K562 (cell line): ENCODE measurements around the gene SIGLEC14. TPM values are rescaled to one million over a fixed set of nuclear protein-coding genes. Genes with fewer than 3 reads are reported as not detected.
"Not testable (repeated sequence)": the region's sequence is repeated elsewhere in the genome, so short reads cannot be mapped to it uniquely, and the experiment has no call there.

Experiments used
- ATAC-seq: fragments of 200-7000 bp; cut with Tn5 transposase; 3 replicates; pipeline ENCODE4 v1.9.1; 2020; ENCODE audit warnings: moderate library complexity
- BruUV-seq: library from RNA; stranded (reverse); fragments of 400-500 nt; replicated peaks from 2 replicates; lab custom pipeline; 2021; lab: Mats Ljungman, UMichigan
- CTCF ChIA-PET: fragments of 300-600 bp; formaldehyde crosslinking; extraction: SDS; loops from one replicate; lab custom pipeline; 2021; ENCODE audit warnings: low intra/inter-chr PET ratio; lab: Yijun Ruan, JAX
- POLR2A ChIA-PET: fragments of 300-600, 350-650 bp; sonication (Branson Sonifier 250); formaldehyde crosslinking; extraction: SDS; loops from one replicate; lab custom pipeline; 2021; ENCODE audit warnings: antibody characterized with exemption, inconsistent platforms; lab: Yijun Ruan, JAX
- DNase-seq, 4 experiments: peaks; one replicate each; pipeline versions ENCODE4 v3.0.0 to v3.0.0-alpha.2; 2011 to 2018; ENCODE audit warnings: low spot score in 3 of 4, mixed read lengths in 3 of 4; ENCODE audit errors: extremely low read depth in 1 of 4
- FAIRE-seq: peaks from 2 replicates; lab custom pipeline; 2011; peaks lifted over from hg19 to GRCh38; lab: Jason Lieb, UNC
- H2AFZ ChIP-seq: 2 replicates; pipeline ENCODE4 v1.6.0; 2011; ENCODE audit warnings: low read depth, low read length, control low read depth, inconsistent platforms
- H3K27ac ChIP-seq: fragments of 200-600 bp; 3 replicates; pipeline ENCODE4 v1.8.0; 2011; ENCODE audit warnings: low read depth, mild to moderate bottlenecking, control low read depth, inconsistent platforms, low read length, moderate library complexity, mixed read lengths; ENCODE audit errors: extremely low read depth
- H3K27me3 ChIP-seq, 2 experiments: fragments of 300-600 bp in 1 of 2; 2 replicates in 1 of 2; 3 replicates in 1 of 2; pipeline versions ENCODE4 v1.6.0 to v1.8.0; 2011; ENCODE audit warnings: inconsistent platforms in 2 of 2, low read length in 2 of 2, mild to moderate bottlenecking in 1 of 2, mixed read lengths in 1 of 2, moderate library complexity in 1 of 2; ENCODE audit not compliant: control insufficient read depth in 2 of 2, insufficient read depth in 2 of 2
- H3K36me3 ChIP-seq: fragments of 300-600 bp; 3 replicates; pipeline ENCODE4 v1.8.0; 2011; ENCODE audit warnings: mild to moderate bottlenecking, low read length, inconsistent platforms; ENCODE audit not compliant: control insufficient read depth, insufficient read depth
- H3K4me1 ChIP-seq, 2 experiments: fragments of 200-600 bp in 1 of 2; replicated peaks in 1 of 2; 2 replicates in 1 of 2; 3 replicates in 1 of 2; pipeline versions ENCODE4 v1.5.1 to v1.8.0; 2011; ENCODE audit warnings: inconsistent platforms in 2 of 2, low read length in 2 of 2, mild to moderate bottlenecking in 1 of 2, mixed read lengths in 1 of 2, moderate library complexity in 1 of 2; ENCODE audit not compliant: control insufficient read depth in 2 of 2, insufficient read depth in 2 of 2
- H3K4me2 ChIP-seq: 2 replicates; pipeline ENCODE4 v1.6.1; 2011; ENCODE audit warnings: low read length, control low read depth, inconsistent platforms, mixed read lengths; ENCODE audit not compliant: insufficient read depth
- H3K4me3 ChIP-seq: fragments of 200-600 bp; sonication (generic), shearing (Covaris generic); 2 replicates; pipeline ENCODE4 v1.5.1; 2016; ENCODE audit warnings: control low read depth, inconsistent platforms
- H3K79me2 ChIP-seq: fragments of 200-600 bp; 3 replicates; pipeline ENCODE4 v1.8.0; 2011; ENCODE audit warnings: low read length, inconsistent platforms; ENCODE audit not compliant: control insufficient read depth, insufficient read depth
- H3K9ac ChIP-seq, 2 experiments: 2 replicates each; pipeline versions ENCODE4 v1.6.0 to v1.6.1; 2011; ENCODE audit warnings: low read depth in 2 of 2, low read length in 2 of 2, control low read depth in 1 of 2, inconsistent platforms in 1 of 2, mild to moderate bottlenecking in 1 of 2, mixed read lengths in 1 of 2; ENCODE audit not compliant: insufficient read depth in 1 of 2
- H3K9me1 ChIP-seq: one replicate; pipeline ENCODE4 v1.6.0; 2011; ENCODE audit warnings: inconsistent platforms, mild to moderate bottlenecking, low read length, moderate library complexity; ENCODE audit not compliant: control insufficient read depth, insufficient read depth
- H3K9me3 ChIP-seq: replicated peaks from 2 replicates; pipeline ENCODE4 v1.5.1; 2011; ENCODE audit warnings: low read depth, low read length, inconsistent platforms; ENCODE audit not compliant: control insufficient read depth, insufficient read depth
- H4K20me1 ChIP-seq: replicated peaks from 2 replicates; pipeline ENCODE4 v1.6.1; 2011; ENCODE audit warnings: low read length, inconsistent platforms, mixed read lengths; ENCODE audit not compliant: control insufficient read depth, insufficient read depth
- C11orf30 ChIP-seq: fragments of 450-650 bp; IDR thresholded peaks from 2 replicates; pipeline ENCODE4 v1.6.1; 2016; ENCODE audit warnings: low read depth, mild to moderate bottlenecking
- CTCF ChIP-seq, 3 experiments: IDR thresholded peaks in 2 of 3; conservative IDR thresholded peaks in 1 of 3; 2 replicates each; pipeline ENCODE4 v1.5.1; 2011 to 2012; ENCODE audit warnings: low read length in 3 of 3, mild to moderate bottlenecking in 3 of 3, control low read depth in 2 of 3, improper control_type of control experiment in 1 of 3, inconsistent platforms in 1 of 3, low read depth in 1 of 3, mixed read lengths in 1 of 3, moderate library complexity in 1 of 3; ENCODE audit not compliant: insufficient read depth in 2 of 3
- MAFG ChIP-seq: fragments of 450-650 bp; conservative IDR thresholded peaks from 2 replicates; pipeline ENCODE4 v1.6.1; 2016; ENCODE audit warnings: missing genetic modification characterization, missing compliant biosample characterization
- NFYB ChIP-seq: IDR thresholded peaks from 2 replicates; pipeline ENCODE4 v1.6.1; 2011; ENCODE audit warnings: mild to moderate bottlenecking, moderate library complexity; ENCODE audit not compliant: insufficient read length; ENCODE audit errors: extremely low read depth
- RAD21 ChIP-seq, 2 experiments: fragments of 250-450 bp in 1 of 2; fragments of 450-650 bp in 1 of 2; sonication (Bioruptor Pico) in 1 of 2; formaldehyde crosslinking in 1 of 2; IDR thresholded peaks in 1 of 2; conservative IDR thresholded peaks in 1 of 2; 2 replicates each; pipeline versions ENCODE4 v1.4.0 to v1.8.0; 2020 to 2022; ENCODE audit warnings: mild to moderate bottlenecking in 2 of 2, moderate library complexity in 1 of 2
- ZNF316 ChIP-seq: fragments of 450-650 bp; IDR thresholded peaks from 2 replicates; pipeline ENCODE4 v1.6.1; 2016
- WGBS: fragments of 100-300 bp; shearing (Covaris generic); methylation state at CpG from one replicate; pipeline ENCODE4 v1.1.6; 2016; ENCODE audit warnings: low coverage, mixed read lengths; ENCODE audit not compliant: insufficient coverage; ENCODE audit errors: missing lambda C conversion rate; 5-methylcytosine and 5-hydroxymethylcytosine counted together
- in situ Hi-C: fragments of 300-500 bp; cut with MboI; formaldehyde crosslinking; loops from 4 replicates; pipeline ENCODE4 v1.15.0; 2018; ENCODE audit warnings: inconsistent platforms, mixed read lengths
- intact Hi-C: fragments of 100-400 bp; cut with micrococcal nuclease; formaldehyde crosslinking; loops from 2 replicates; pipeline ENCODE4 v1.14.2; 2022
- polyA plus RNA-seq, 8 experiments: library from polyadenylated mRNA; depleted of rRNA in 4 of 8; stranded (reverse) in 5 of 8; unstranded in 3 of 8; fragments of >200 nt; fragmentation: Nextera tagmentation in 2 of 8; fragmentation: Illumina TruSeq in 1 of 8; extraction: Ambion mirVana in 2 of 8; extraction: Trizol in 1 of 8; gene quantifications; 2 replicates each; pipeline versions ENCODE4 v1.2.1 to v1.2.3, GENCODE V29; 2011 to 2014; ENCODE audit warnings: inconsistent platforms in 1 of 8, missing spikeins in 1 of 8
- total RNA-seq, 7 experiments: library from RNA; depleted of rRNA in 6 of 7; stranded (reverse); fragments of >200 nt in 6 of 7; fragmentation: Illumina TruSeq in 2 of 7; extraction: Trizol in 2 of 7; gene quantifications; 2 replicates each; pipeline versions ENCODE4 v1.2.1 to v1.2.3, GENCODE V29; 2011 to 2021; ENCODE audit warnings: low replicate concordance in 1 of 7

SIGLEC14 gene
- total and polyA plus RNA-seq, 9 of the 15 experiments (the other 6 are each of a cell fraction or from before 2014, with no cell fraction given) = not detected

GRCh38 chr19:51675911-51676565, 29.4 kb upstream of the SIGLEC14 start:
- H2AFZ ChIP-seq, CTCF ChIA-PET, H3K79me2 ChIP-seq, H3K27me3 ChIP-seq, H3K9me3 ChIP-seq, in situ Hi-C loops, H3K36me3 ChIP-seq, H3K9ac ChIP-seq, intact Hi-C loops, H3K4me1 ChIP-seq, H3K4me3 ChIP-seq, ATAC-seq, FAIRE-seq, H4K20me1 ChIP-seq, H3K9me1 ChIP-seq, BruUV-seq, H3K27ac ChIP-seq, H3K4me2 ChIP-seq: not testable (repeated sequence)
- 48% methylated on average over 7 of the region's 7 CpGs for WGBS
- POLR2A ChIA-PET = interaction anchor here (0.7 to 1.3 kb wide), 3 partner anchors 13 to 286 kb away, joined by 3 to 5 read pairs (median 3); no protein-coding TSS in a partner anchor
- peak in 3 of 4 experiments; percentile 27 to 40 (median 36) for DNase-seq
- peak; percentile 61; the same call in 1 of the 2 replicates for TF ChIP-seq C11orf30
- TF ChIP-seq ZNF316 = peak; percentile 78
- TF ChIP-seq RAD21 (CRISPR knock-in tag; conservative IDR thresholded peaks at IDR 0.05 in 1 of 2, IDR thresholded peaks at IDR 0.05 in 1 of 2) = 0 out of 4 replicates have a peak, but pooled peaks of 1 of the 2 experiments have one; percentile 9
- TF ChIP-seq NFYB = peak; percentile 62
- TF ChIP-seq CTCF (IDR thresholded peaks at IDR 0.05 in 2 of 3, conservative IDR thresholded peaks at IDR 0.05 in 1 of 3; ENCODE audit: insufficient read depth in 2 of 3, low read depth in 1 of 3, low read length in 3 of 3) = peak; percentile 24 to 40 (median 27); a peak in 2 of 6 replicates
- TF ChIP-seq MAFG = peak; percentile 50; the same call in 1 of the 2 replicates
